Keratinocyte (primary cell): Measurements from ENCODE around the gene HUS1.

Experiments
- CTCF ChIP-seq, 3 experiments: IDR thresholded peaks in 1 of 3; conservative IDR thresholded peaks in 1 of 3; optimal IDR thresholded peaks in 1 of 3; 2 replicates in 2 of 3; 3 replicates in 1 of 3; pipeline versions ENCODE3 to v1.5.1; 2011; ENCODE audit warnings: low read length in 3 of 3, mild to moderate bottlenecking in 3 of 3, moderate library complexity in 2 of 3, control low read depth in 1 of 3, inconsistent platforms in 1 of 3; ENCODE audit not compliant: insufficient read depth in 2 of 3; ENCODE audit errors: extremely low read depth in 1 of 3
- EZH2 ChIP-seq: IDR thresholded peaks from one replicate; pipeline ENCODE4 v1.6.1; 2012; ENCODE audit warnings: inconsistent platforms, mild to moderate bottlenecking, low read length, moderate library complexity

DNA sequence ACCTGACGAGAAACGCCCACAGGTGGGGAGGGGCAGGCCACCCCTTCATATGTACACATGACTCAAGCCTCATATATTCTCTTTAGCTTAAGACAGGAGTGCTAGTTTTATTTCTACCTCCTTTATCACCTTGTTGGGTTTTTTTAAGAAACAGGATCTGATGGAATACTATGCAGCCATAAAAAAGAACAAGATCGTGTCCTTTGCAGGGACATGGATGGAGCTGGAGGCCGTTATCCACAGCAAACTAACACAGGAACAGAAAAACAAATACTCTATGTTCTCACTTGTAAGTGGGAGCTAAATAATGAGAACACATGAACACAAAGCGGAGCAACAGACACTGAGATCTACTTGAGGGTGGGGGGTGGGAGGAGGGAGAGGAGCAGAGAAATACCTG lies 11.2 kb upstream of the HUS1 start:
- no peak for TF ChIP-seq CTCF (optimal IDR thresholded peaks at IDR 0.05 in 1 of 3, IDR thresholded peaks at IDR 0.05 in 1 of 3, conservative IDR thresholded peaks at IDR 0.05 in 1 of 3; ENCODE audit: extremely low read depth in 1 of 3, insufficient read depth in 2 of 3, low read length in 3 of 3)
- no peak for TF ChIP-seq EZH2
